Activated CD4-positive, alpha-beta T cell treated with anti-CD3 and anti-CD28 coated beads, Interleukin-2, amount 50 U/mL, for 1 hour (primary cell): Measurements from ENCODE around the gene HP1BP3.

Source experiments
- DNase-seq: peaks from one replicate; pipeline ENCODE4 v3.0.0-alpha.2; 2020

The HP1BP3 gene

DNA sequence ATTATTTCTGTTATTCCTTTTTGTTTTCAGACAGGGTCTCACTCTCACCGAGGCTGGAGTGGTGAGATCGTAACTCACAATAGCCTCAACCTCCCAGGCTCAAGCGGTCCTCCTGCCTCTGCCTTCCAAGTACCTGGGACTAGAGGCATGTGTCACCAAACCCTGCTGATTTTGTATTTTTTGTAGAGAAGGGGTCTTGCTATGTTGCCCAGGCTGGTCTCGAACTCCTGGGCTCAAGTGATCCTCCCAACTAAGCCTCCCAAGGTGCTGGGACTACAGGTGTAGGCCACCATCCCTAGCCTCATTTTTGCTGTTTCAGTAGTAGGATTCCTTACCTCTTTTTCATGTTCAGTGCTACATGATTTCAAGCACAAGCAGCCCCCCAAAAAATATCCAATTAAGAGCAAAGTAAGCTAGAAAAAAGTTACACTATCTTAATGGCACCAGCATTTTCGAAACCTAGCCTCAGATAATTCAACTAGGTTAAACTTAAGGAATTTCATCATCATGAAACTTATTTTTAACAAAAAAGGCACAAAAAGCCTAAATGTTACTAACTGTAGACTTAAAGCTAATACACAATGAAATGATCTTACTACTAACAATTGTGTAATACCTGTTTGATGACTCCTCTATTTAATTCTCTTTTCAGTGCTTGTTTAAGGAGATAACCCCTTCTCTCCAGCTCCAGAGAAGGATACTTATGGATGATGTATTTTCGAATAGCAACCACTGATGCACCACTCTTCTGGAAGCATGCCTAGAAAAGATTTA is 16.6 kb downstream of the HP1BP3 start:
- no peak for DNase-seq

DNA sequence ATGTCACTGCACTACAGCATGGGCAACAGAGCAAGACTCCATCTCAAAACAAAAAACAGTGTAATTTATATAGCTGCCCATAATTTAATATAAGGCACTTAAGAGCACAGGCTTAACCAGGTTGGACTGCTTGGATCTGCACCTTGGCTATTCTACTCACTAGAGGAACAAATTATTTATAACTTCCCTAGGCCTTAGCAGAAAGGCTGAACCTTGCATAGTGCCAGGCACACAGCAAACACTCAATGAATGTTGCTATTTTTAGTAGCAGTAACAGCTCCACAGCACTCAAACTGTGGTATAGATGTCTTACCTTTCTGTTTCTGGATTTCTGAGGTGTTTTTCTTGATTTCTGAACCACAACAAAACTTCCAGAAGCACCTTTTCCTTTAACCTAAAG is 19.8 kb downstream of the HP1BP3 start:
- no peak for DNase-seq

DNA sequence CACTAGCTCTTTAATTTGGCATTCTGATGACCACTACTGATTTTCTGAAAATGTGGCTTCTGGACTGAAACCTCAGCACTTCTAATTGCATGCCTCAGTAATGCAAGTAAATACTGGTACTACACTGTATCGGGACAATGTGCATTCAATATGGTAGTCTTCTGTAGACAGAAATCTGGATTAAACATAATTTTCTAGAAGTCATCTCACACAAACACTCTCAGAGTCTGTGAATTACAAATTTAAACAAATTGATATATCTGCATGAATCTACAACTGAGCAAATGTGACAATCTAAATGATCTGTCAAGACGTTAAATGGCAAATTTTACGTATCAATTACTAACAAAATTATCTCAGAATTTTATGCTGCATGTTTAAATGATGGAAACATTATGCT is 23.7 kb downstream of the HP1BP3 start:
- no peak for DNase-seq

GRCh38 chr1:20760322-20760721 is 26.8 kb downstream of the HP1BP3 start:
- DNase-seq: no peak

GRCh38 chr1:20753589-20753988 is 33.5 kb downstream of the HP1BP3 start:
- no peak for DNase-seq

DNA sequence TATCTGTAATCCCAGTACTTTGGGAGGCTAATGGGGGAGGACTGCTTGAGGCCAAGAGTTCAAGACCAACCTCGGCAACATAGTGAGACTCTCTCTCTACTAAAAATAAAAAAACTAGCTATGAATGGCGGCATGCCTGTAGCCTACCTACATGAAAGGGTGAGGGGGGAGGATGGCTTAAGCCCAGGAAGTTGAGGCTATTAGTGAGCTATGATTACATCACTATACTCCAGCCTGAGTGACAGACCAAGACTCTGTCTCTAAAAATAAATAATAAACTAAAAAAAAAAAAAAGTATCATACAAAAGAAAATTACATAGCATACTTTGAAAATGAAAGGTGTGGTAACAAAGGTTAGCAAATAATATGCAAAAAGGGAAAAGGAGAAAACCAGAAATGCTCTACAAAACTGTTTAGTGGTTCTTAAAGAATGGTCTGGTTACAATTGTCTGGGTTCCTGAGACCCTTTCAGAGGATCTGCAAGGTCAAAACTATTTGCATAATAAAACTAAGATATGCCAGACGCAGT is 35.6 kb downstream of the HP1BP3 start:
- DNase-seq: no peak

- no peak for DNase-seq
These were observed 44.4 kb downstream of the HP1BP3 start for GRCh38 chr1:20742671-20743070.

DNA sequence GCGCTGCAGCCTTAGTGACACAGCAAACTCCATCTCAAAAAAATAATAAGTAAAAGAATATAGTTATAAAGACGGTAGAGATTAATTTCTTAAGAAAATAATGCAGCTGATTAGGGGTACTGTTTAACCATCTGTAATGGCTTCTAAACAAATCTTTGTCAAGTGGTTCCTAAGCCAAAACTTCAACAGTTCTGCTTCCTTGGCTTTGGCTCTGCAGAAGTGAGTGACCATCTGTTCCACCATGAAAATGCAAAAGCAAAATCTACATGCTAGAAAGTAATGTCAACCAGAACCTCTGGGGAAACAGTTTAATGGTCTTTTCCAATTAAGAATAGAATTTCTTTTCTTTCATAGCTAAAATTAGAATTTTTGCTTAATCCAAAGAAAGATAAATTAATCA is 46.3 kb downstream of the HP1BP3 start:
- DNase-seq: no peak

GRCh38 chr1:20739225-20739624 is 47.9 kb downstream of the HP1BP3 start:
- no peak for DNase-seq

- no peak for DNase-seq
These were observed 51.5 kb downstream of the HP1BP3 start for GRCh38 chr1:20735581-20736111.

DNA sequence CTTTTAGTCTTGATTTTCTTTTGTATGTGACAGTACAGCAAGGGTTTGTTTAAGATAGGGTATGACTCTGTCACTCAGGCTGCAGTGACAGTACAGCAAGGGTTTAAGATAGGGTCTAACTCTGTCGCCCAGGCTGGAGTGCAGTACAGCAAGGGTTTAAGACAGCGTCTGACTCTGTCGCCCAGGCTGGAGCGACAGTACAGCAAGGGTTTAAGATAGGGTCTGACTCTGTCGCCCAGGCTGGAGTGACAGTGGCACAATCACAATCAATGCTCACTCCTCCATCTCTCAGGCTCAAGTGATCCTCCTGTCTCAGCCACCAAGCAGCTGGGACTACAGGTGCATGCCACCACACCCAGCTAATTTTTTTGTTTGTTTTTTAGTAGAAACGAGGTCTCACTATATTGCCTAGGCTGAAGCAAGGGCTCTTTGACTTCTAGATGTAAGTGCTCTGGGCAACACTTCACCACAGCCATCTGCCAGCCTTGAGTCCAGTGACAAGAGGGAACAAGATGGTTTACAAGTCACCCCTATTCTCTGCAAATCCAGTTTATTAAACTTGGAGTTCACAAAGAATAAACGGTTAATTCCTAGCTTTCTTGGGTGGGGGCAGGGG is 53.6 kb downstream of the HP1BP3 start:
- DNase-seq: no peak

GRCh38 chr1:20732588-20733359 is 54.3 kb downstream of the HP1BP3 start, which contains the start of gene SH2D5:
TSS of gene SH2D5 (minus strand) at chr1:20732703. CDS start at chr1:20728044, 4,659 bp downstream.
- DNase-seq: peak; percentile 57

DNA sequence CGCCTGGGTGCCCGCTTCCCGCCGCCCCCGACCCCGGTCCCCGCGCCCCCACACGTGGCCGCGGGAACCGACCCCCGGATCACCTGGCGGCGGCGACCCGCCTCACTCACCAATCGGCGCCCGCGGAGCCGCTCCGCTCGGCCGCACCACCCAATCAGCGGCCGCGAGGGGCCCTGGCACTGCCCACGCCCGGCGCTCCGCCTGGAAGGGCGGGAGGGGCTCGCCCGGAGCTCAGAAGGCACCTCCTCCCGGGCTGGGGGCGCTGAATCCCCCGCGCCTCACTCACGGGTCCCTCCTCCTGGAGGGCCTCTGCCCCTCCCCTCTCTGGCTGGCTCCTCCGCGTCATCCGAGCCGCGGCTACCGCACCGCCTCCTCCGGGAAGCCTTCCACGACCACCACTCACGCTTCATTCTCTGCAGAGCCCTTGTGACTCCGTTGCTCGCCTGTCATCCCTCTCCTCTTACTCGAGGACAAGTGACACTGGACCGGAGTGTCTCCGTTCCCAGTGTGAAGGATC is 55.0 kb downstream of the HP1BP3 start:
- DNase-seq: peak; percentile 39

DNA sequence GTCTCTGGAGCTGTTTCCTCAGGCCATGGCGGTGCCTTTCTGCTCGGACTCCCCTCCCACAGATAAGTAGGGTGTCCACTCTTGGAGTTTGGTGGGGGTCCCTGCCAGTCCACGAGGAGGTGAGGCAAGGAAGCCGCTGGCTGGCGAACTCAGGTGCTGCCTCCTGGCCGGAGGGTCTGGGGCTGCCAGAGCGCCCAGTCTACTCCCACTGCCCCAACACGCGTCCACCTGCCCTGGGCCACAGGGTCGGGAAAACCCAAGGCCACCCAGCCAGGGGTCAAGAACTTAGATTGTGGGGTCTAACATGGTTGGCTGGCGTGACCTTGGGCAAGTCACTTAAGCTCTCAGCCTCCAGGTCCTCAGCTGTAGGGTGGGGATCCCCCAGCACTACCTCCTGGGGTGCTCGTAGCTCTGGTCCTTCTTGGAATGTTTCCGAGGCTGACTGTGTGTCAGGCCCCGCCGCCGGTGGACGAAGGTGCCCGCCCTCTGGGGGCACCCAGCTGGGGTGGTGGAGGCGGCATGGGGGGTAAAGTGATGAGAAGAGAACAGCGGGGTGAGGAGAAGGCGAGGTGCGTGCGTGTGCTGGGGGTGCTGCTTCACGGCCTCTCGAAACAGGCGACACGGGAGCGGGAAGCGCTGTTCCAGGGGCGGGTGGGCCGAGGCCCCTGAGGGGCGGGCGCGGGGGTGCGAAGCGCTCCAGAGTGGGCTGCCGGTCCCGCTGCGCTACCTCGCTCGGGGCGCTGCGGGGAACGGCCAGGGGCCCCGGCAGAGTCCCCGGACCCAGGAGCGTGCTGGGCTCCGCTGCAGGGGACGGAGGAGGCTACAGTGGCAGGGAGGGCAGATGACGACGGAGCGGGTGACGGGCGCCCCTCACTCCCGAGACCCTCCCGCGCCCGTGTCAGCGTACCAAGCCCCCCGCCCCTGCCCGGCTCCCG is 55.8 kb downstream of the HP1BP3 start:
- DNase-seq: no peak

- no peak for DNase-seq
These were observed 56.4 kb downstream of the HP1BP3 start for GRCh38 chr1:20730690-20731056.

DNA sequence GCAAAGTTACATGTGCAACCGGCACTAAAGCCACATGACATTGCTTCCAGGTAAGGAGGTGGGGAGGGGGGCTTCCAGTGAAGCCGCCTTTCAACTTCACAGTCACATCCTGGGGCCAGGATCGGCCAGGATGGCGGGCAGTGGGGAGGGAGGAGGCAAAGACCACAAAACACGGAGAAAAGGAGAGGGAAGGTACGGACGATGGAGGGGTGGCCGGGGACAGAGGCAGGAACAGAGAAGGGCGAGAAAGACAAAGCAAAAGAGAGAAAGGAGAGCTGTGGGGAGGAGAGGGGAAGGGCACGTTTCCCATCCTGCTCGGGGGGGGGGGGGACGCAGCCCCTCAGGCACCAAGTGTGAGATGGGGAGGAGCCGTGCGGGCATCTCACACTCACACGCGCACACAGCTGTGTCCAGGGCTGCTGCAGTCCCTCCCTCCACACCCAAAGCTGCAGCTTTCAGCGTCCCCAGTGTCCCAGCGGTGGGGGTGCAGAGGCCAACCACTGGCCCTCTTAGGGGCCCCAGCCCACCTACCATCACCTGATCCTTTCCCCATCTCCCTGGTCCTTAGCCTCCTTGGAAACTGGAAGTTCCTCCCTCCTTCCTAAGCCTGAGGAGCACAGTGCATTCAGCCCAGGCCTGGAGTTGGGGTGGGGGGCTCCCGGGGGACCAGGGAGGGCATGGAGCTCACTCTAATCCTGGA is 57.0 kb downstream of the HP1BP3 start:
- DNase-seq: no peak

DNA sequence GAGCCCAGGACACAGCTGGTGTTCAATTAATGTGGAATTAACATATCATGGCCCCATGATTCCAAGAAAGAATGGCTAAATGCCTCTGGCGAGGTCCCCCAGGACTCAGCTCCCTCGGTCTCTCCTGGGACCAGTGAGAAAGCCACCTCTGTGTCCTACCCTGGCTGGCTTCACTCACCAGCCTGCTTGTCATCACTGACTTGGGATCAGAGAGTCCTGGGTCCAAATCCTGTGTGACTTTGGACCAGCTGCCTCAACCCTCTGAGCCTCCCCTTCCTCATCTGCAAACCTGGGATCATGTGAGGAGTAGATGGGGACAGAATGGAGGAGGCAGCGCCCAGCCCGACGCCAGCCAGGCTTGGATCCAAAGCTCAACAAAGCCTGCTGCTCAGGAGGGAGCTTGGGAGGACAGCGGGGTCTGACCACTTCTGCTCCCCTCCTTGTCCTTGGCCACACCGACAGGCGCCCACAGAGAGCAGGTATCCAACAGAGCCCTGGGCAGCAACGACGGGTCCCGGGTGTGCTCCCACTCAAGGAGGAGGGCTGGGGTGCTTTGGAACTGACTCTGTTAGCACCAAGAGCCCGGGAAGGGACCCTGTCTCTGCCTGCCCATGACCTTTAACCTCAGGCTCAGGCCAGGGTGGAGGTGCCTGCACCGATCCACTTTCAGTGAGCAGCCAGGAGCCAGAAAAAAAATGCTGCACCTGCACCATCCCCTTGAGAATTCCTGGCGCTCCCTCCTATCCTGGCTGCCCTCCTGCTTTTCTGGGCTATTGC is 57.8 kb downstream of the HP1BP3 start:
- no peak for DNase-seq

DNA sequence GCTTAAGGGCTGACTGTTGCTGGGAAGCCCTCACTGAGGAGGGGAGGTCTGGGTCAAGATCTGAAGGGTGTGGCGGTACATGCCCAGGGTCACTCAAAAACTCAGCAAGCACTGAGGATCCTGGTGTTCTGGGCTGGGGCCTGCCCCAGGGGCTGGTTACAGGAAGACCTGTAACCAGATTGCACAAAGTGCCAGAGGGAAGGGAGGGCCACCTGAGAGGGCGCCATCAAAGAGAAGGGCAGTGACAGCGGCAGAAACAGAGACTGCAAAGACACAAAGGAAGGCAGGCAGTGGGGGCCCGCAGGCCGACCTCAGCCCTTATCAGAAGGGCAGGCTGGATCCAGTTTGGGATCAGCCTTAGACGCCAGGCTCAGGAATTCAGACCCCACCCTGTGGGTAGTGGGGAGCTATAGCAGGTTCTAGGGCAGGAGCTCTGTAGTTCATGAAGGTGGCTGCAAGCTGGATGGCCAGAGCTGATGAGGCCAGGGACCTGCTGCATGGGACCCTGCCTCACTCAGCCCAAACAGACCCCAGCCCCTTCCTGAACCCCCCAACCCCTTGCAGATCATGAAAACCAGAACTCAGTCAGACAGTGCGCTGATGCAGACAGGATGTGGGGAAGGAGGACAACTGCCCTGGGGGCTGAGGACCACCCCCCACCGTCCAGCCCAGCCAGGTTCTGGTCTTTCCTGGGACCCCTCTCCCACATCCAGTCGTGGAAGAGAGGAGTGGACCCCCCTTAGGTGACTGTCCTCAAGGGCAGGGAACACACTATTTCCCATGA is 58.5 kb downstream of the HP1BP3 start:
- no peak for DNase-seq

GRCh38 chr1:20727746-20728316 is 59.3 kb downstream of the HP1BP3 start:
- no peak for DNase-seq
